HL-60 (cell line): Measurements from ENCODE around the gene TVP23A.

Experiments used
- DNase-seq, 2 experiments: peaks; one replicate each; pipeline ENCODE4 v3.0.0-alpha.2; 2010 to 2020; ENCODE audit warnings: low read depth in 1 of 2, low spot score in 1 of 2
- H3K27ac ChIP-seq: fragments of 250-450 bp; sonication (Bioruptor Pico); replicated peaks from 2 replicates; pipeline ENCODE4 v1.5.1; 2020; ENCODE audit warnings: mild to moderate bottlenecking, moderate library complexity
- H3K27me3 ChIP-seq: fragments of 250-450 bp; sonication (Bioruptor Pico); 2 replicates; pipeline ENCODE4 v1.5.1; 2021; ENCODE audit warnings: mild to moderate bottlenecking, moderate library complexity; ENCODE audit not compliant: insufficient read depth, poor library complexity, severe bottlenecking
- H3K4me3 ChIP-seq: replicated peaks from 2 replicates; pipeline ENCODE4 v1.5.1; 2011; ENCODE audit warnings: mild to moderate bottlenecking, control low read depth, low read length; ENCODE audit not compliant: insufficient read depth
- CTCF ChIP-seq: IDR thresholded peaks from one replicate; pipeline ENCODE4 v1.5.1; 2011; ENCODE audit warnings: low read length, control low read depth, inconsistent platforms; ENCODE audit not compliant: insufficient read depth
- GABPA ChIP-seq: IDR thresholded peaks from 2 replicates; pipeline ENCODE4 v1.6.1; 2012; ENCODE audit warnings: low read depth
- POLR2AphosphoS5 ChIP-seq: IDR thresholded peaks from 2 replicates; pipeline ENCODE4 v1.6.1; 2012; ENCODE audit warnings: low read depth
- REST ChIP-seq: IDR thresholded peaks from 2 replicates; pipeline ENCODE4 v1.6.1; 2012; ENCODE audit warnings: low read depth; ENCODE audit not compliant: insufficient replicate concordance
- SPI1 ChIP-seq: IDR thresholded peaks from 2 replicates; pipeline ENCODE4 v1.6.1; 2012; ENCODE audit warnings: low read depth, mild to moderate bottlenecking, borderline replicate concordance

Gene TVP23A

GRCh38 chr16:10812312-10813098 is 6.1 kb downstream of the TVP23A start:
- H3K27ac ChIP-seq = no peak overlapping the region
- TF ChIP-seq REST = no peak
- TF ChIP-seq POLR2AphosphoS5 = no peak
- no peak for TF ChIP-seq SPI1
- TF ChIP-seq CTCF = no peak
- no peak for TF ChIP-seq GABPA
- no peak for DNase-seq
- no peaks in the 10 kb centered on the region for H3K27me3 ChIP-seq
- H3K4me3 ChIP-seq = no peak overlapping the region

- DNase-seq = no peak
- Histone ChIP-seq H3K27ac (no peak overlapping the region), H3K27me3 (no peaks in the 10 kb centered on the region), H3K4me3 (no peak overlapping the region)
- no peak for TF ChIP-seq GABPA
- TF ChIP-seq POLR2AphosphoS5 = no peak
- TF ChIP-seq REST = no peak
- no peak for TF ChIP-seq CTCF
Observed at GRCh38 chr16:10809706-10810105, 8.9 kb downstream of the TVP23A start.

- DNase-seq = no peak
- TF ChIP-seq GABPA (no peak), REST (no peak), CTCF (no peak), POLR2AphosphoS5 (no peak), SPI1 (no peak)
- no peak overlapping the region for H3K4me3 ChIP-seq
- H3K27me3 ChIP-seq = no peaks in the 10 kb centered on the region
- H3K27ac ChIP-seq = no peak overlapping the region
Observed at GRCh38 chr16:10808850-10809249, 9.7 kb downstream of the TVP23A start.
